Measurements from ENCODE around the gene POGLUT2.

GRCh38 chr13:102825921-102826706 lies 27.3 kb upstream of the POGLUT2 start:
- TF ChIP-seq, protein P1, sequence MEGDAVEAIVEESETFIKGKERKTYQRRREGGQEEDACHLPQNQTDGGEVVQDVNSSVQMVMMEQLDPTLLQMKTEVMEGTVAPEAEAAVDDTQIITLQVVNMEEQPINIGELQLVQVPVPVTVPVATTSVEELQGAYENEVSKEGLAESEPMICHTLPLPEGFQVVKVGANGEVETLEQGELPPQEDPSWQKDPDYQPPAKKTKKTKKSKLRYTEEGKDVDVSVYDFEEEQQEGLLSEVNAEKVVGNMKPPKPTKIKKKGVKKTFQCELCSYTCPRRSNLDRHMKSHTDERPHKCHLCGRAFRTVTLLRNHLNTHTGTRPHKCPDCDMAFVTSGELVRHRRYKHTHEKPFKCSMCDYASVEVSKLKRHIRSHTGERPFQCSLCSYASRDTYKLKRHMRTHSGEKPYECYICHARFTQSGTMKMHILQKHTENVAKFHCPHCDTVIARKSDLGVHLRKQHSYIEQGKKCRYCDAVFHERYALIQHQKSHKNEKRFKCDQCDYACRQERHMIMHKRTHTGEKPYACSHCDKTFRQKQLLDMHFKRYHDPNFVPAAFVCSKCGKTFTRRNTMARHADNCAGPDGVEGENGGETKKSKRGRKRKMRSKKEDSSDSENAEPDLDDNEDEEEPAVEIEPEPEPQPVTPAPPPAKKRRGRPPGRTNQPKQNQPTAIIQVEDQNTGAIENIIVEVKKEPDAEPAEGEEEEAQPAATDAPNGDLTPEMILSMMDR (IDR thresholded peaks at IDR 0.05; ENCODE audit: low read depth, low read length, missing input control): no peak
- TF ChIP-seq HNF4A (conservative IDR thresholded peaks at IDR 0.05) (no peak), SP1 (IDR thresholded peaks at IDR 0.05) (no peak), YY1 (IDR thresholded peaks at IDR 0.05) (no peak)
- TF ChIP-seq, protein P2, sequence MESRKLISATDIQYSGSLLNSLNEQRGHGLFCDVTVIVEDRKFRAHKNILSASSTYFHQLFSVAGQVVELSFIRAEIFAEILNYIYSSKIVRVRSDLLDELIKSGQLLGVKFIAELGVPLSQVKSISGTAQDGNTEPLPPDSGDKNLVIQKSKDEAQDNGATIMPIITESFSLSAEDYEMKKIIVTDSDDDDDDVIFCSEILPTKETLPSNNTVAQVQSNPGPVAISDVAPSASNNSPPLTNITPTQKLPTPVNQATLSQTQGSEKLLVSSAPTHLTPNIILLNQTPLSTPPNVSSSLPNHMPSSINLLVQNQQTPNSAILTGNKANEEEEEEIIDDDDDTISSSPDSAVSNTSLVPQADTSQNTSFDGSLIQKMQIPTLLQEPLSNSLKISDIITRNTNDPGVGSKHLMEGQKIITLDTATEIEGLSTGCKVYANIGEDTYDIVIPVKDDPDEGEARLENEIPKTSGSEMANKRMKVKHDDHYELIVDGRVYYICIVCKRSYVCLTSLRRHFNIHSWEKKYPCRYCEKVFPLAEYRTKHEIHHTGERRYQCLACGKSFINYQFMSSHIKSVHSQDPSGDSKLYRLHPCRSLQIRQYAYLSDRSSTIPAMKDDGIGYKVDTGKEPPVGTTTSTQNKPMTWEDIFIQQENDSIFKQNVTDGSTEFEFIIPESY (IDR thresholded peaks at IDR 0.05): no peak

Measured in liver (tissue), 3 donors.